Hypothalamus (tissue), 51 donors: ENCODE data around the gene AGAP3.

Source experiments
- DNase-seq, 51 donors: peaks; one replicate each; lab custom pipeline; 2025; lab: John Stamatoyannopoulos, UW

AGAP3 gene

GRCh38 chr7:151148319-151149259 is 62.3 kb downstream of the AGAP3 start:
- no peak for DNase-seq

GRCh38 chr7:151150388-151150787 is 64.1 kb downstream of the AGAP3 start:
- no peak for DNase-seq

DNA sequence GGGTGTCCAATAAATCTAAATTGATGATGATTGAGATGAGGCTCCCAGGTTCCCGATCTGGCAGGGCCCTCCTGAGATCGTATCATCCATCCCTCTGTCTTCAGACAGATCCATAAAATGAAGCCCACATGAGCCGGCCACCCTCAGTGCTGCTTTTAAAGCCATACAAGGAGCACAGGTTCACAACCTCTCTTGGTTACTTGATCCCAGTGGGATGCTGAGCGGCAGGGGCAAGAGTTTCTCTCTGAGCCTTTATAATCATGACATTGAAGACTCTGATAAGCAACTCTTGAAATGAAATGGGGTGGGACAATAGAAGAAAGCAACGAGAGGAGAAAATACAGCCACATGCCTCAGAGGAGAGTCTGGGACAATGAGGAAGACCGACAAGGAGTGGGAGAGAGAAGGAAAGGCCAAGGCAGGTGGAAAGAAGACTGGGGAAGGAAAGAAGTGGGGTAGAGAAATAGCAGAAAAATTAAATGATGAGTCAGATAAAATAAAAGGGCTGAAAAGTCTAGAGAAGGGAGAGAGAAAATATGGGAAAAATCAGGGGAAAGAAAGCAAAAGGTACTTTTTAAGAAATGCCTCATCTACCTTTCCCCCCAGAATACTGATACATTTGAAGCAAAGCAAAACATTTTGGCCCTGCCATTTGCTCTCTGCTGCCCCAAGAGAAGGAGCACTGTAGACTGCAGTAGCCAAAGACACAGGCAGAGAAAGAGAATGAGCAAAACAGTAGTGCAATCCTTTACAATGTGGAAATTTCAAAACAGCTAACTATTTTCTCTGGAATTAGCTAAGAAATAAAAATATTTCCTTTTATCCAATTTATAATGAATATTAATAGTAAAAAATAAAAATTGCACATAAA is 66.6 kb downstream of the AGAP3 start:
- no peak for DNase-seq

GRCh38 chr7:151157645-151158329 is 71.5 kb downstream of the AGAP3 start:
- DNase-seq: no peak

DNA sequence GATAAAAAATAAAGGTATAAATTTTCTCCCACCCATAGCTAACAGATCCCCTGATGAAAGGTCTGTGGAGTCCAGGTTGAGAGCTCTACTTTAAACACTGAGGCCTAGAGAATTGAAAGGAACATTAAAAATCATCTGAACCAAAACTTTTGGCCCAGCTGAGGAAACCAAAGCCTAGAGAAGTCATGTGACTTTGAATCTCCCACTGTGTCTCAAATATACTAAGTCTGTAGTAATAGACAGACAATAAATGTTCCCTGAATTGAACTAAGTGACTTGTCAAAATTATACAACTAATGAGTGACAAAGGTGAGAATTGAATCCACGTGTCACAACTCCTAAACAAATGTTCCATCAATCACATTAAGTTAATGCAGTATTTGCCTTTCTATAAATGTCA is 75.5 kb downstream of the AGAP3 start:
- no peak for DNase-seq

DNA sequence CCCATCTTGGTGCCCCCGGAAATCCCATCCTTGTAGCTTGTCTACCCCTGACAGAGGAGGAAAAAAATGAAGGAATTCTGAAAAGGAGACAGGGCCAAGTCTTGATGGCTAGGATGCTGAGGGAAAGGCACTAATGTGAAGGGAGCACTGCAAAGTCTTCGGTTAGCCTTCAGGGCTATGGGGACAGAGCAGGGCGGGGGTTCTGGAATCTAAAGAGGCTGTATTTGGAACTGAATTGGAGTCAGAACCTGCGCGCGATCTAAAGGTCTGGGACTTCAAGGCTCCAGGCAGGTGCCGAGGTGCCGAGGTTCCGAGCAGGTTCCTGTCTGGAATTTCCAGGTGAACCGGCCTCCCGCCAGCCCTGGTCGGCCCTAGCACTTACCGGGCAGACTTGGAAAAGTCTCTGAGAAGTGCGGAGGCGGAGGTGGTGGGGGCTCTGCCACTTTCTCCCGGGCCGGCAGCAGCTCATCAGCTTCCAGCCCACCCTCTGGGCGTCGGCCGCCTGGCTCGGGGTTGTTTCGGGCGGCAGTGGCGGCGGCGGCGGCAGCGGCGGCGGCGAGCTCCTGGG is 80.4 kb downstream of the AGAP3 start:
- no peak for DNase-seq

DNA sequence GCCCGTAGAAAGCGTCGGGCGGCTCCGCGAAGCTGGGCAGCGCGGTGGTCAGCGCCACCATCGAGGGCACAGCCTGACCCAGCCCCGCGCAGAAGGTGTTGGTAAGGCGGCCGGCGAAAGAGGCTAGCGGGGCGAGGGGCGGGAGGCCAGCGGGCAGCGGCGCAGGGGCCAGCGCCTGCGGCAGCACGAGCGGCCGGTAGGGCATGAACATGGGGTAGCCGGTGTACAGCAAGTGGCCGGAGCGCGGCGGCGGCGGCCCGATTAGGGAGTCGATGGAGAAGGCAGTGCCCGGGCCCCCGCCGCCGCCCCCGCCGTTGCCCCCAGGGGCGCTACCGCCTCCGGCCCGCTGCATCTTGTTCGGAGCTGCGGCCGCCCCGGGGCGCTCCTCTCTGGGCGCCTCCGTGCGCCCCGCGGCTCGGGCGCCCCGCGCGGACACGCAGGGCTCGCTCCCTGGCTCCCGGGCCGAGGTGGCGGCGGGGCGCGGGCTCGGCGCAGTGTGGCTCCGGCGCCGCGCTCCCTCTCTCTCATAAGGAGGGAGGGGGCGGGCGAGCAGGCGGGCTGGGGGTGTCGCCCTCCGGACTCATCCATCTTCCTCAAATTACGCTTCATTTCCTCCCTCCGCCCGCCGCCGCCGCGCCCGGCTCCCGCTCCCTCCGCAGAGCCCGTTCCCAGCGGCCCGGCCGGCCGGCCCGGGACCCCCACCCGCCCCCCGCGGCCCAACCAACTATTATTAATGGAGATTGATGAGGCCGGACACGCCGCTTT is 81.1 kb downstream of the AGAP3 start, which contains the start of gene GBX1:
Gene GBX1, minus strand, starts transcription at position 498 of the 765 bp plus-strand sequence. Its CDS starts 146 bp downstream, at position 352.
- DNase-seq: peak in 2 of 51 donors; percentile 22 to 30

DNA sequence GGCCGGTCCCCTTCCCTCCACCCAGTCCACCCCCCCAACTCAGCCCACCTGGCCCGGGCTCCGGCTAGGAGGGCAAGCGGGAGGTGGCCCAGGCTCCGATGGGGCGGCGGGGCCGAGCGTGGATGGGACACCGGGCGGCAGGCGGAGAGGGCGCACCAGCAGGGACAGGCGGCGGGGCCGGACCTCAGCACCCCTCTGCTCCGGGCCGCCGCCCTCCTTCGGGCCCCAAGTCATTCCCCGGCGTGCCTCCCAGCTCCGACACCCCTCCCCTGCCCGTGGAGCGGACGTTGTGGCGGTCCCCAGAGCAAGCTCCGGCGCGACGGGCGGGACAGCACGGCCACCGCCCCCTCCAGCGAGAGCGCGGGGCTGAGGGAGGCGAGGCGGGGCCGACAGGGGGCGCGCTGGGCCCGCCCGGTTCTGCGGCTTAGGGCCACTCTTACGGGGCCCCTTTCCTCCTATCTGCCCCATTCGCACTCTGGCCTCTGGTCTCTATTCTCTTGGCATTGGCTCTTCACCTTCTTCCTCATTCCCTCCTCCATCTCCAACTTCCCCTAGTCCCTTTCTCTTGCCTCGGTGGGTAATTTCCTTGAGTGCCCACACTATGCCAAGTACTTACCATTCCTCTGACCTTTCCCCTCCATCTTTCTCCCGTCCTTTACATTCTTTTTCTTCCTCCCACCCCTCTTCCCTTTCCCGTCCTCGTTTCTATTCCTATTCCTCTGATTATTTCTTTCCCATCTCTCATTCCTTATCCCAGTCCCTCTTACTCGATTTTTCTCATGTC is 81.9 kb downstream of the AGAP3 start:
- DNase-seq: peak in 8 of 51 donors; percentile 4 to 52 (median 20)

DNA sequence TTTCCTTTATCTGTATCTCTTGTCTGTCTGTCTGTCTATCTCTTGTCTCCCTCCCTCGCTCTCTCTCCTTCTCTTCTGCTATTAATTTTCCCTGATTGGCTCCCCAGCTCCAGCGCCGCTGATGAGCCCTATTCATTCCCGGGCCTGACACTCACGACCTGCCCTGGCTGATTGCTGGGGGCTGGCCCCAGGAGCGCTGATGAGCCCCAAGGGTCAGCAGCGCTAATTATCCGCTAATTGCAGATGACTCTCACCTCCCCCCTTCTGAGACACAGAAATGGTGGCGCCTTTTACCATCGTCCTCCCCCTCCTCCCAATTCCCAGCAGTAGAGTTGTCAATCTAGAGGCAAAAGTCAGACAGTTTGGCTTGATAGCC is 82.5 kb downstream of the AGAP3 start:
- no peak for DNase-seq

DNA sequence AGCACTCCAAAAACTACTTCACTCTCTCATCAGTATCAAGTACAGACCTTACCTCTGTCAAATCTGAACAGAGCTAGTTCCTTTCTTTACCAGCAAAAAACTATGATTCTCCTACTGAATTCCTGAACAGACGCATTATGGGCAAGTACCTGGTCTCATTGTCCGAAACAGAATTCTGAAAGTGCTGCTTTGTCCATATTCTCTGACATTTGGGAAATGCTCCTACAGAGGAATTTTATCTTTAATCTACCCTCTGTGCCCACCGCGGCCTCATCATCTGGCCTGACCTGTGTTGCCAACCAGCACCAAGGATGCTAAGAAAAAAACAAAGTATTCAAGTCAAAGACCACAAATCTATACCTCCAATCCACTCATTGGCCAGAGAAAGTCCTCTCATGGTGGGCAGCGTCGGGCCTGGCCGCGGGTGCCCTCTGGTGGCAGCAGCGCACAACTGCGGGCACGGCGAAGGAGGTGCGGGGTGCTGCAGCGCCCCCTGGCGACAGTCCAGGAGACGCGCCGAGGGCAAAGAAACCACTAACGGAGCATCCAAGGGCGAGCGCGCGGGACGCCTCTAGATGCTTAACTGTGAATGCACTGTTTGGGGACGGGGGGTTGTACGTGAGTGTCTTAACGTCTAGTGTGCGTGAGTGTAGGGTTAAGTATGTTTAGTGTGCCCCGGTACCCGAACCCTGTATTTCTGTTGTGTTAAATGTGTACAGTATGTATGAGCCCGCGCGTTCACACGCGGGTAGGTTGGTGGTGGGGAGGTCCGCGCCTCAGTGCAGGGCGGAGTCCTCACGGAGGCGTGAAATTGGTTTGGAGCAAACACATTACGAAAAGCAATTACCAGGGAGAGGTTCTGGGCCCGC is 86.2 kb downstream of the AGAP3 start:
- DNase-seq: peak in 50 of 51 donors; percentile 6 to 88 (median 62)

GRCh38 chr7:151173386-151174245 is 87.3 kb downstream of the AGAP3 start:
- DNase-seq: no peak

- peak in 7 of 51 donors; percentile 9 to 44 (median 22) for DNase-seq
These were observed 88.2 kb downstream of the AGAP3 start for GRCh38 chr7:151174246-151175046.

- no peak for DNase-seq
These were observed 88.9 kb downstream of the AGAP3 start for GRCh38 chr7:151175047-151175792.

- DNase-seq: no peak
These were observed 89.6 kb downstream of the AGAP3 start for GRCh38 chr7:151175793-151176311.

GRCh38 chr7:151176401-151176800 is 90.1 kb downstream of the AGAP3 start:
- no peak for DNase-seq
